Adrenal gland (tissue), 5 donors: ENCODE measurements around the gene KIF22.

Experiments
- POLR2A ChIP-seq, 2 donors: fragments of 450-650 bp; IDR thresholded peaks; one replicate each; pipeline ENCODE4 v1.6.1; 2017; ENCODE audit warnings: antibody characterized with exemption in 2 of 2, mild to moderate bottlenecking in 2 of 2, moderate library complexity in 1 of 2
- TF ChIP-seq, protein P1 (sequence below), 6 experiments: fragments of 450-650 bp in 4 of 6; fragments of 200-600 bp in 2 of 6; sonication (generic) in 1 of 6; IDR thresholded peaks; 1 replicate in 5 of 6; 2 replicates in 1 of 6; pipeline versions ENCODE4 v1.5.1 to v1.8.0; 2016 to 2021; ENCODE audit warnings: antibody characterized with exemption in 6 of 6, mild to moderate bottlenecking in 2 of 6, moderate library complexity in 1 of 6
- donor health status: DM: no; HTN: no; CAD: no.

DNA sequence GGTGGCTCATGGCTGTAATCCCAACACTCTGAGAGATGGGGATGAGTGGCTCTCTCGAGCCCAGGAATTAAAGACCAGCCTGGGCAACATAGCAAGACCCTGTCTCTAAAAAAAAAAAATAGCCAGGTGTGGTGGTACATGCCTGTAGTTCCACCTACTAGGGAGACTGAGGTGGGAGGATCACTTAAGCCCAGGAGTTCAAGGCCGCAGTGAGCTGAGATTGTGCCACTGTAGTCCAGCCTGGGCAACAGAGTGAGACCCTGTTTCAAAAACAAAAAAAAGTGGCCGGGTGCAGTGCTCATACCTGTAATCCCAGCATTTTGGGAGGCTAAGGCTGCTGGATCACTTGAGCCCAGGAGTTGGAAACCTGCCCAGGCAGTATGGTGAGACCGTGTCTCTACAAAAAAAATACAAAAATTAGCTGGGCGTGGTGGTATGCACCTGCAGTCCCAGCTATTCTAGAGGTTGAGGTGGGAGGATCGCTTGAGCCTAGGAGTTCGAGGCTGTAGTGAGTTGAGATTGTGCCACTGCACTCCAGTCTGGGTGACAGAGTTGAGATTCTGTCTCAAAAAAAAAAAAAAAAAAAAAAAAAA, 47.8 kb upstream of the KIF22 start:
- TF ChIP-seq, protein P1, sequence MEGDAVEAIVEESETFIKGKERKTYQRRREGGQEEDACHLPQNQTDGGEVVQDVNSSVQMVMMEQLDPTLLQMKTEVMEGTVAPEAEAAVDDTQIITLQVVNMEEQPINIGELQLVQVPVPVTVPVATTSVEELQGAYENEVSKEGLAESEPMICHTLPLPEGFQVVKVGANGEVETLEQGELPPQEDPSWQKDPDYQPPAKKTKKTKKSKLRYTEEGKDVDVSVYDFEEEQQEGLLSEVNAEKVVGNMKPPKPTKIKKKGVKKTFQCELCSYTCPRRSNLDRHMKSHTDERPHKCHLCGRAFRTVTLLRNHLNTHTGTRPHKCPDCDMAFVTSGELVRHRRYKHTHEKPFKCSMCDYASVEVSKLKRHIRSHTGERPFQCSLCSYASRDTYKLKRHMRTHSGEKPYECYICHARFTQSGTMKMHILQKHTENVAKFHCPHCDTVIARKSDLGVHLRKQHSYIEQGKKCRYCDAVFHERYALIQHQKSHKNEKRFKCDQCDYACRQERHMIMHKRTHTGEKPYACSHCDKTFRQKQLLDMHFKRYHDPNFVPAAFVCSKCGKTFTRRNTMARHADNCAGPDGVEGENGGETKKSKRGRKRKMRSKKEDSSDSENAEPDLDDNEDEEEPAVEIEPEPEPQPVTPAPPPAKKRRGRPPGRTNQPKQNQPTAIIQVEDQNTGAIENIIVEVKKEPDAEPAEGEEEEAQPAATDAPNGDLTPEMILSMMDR (IDR thresholded peaks at IDR 0.05): no peak
- TF ChIP-seq POLR2A (IDR thresholded peaks at IDR 0.05): no peak
